CD8-positive, alpha-beta memory T cell (primary cell): ENCODE measurements around the gene B4GALT3. TPM values are rescaled to one million over a fixed set of nuclear protein-coding genes. Genes with fewer than 3 reads are reported as not detected.
A peak's percentile ranks its signal among the peaks of the same experiment; 100 is the strongest.

ENCODE experiments used
- CTCF ChIA-PET: fragments of 350-600 bp; sonication (Branson Sonifier 250); formaldehyde crosslinking; loops from one replicate; lab custom pipeline; 2021; ENCODE audit warnings: antibody characterized with exemption; lab: Charles Lee
- POLR2A ChIA-PET: fragments of 350-600 bp; sonication (Branson Sonifier 250); formaldehyde crosslinking; loops from one replicate; lab custom pipeline; 2021; ENCODE audit warnings: antibody characterized with exemption; lab: Charles Lee
- DNase-seq, 5 donors: peaks; one replicate each; pipeline versions ENCODE4 v3.0.0 to v3.0.0-alpha.2; 2020 to 2022; ENCODE audit warnings: mixed read lengths in 1 of 5
- H3K27ac ChIP-seq: one replicate; pipeline ENCODE4 v1.7.0; 2013; ENCODE audit warnings: low read depth, mild to moderate bottlenecking, low read length, moderate library complexity
- H3K27me3 ChIP-seq: 2 replicates; pipeline ENCODE4 v1.7.0; 2013; ENCODE audit warnings: low read length, mild to moderate bottlenecking; ENCODE audit not compliant: insufficient read depth, poor library complexity, severe bottlenecking
- H3K36me3 ChIP-seq: 2 replicates; pipeline ENCODE4 v1.7.0; 2013; ENCODE audit warnings: mild to moderate bottlenecking, low read length, moderate library complexity; ENCODE audit not compliant: insufficient read depth
- H3K4me1 ChIP-seq: 2 replicates; pipeline ENCODE4 v1.7.0; 2013; ENCODE audit warnings: mild to moderate bottlenecking, low read length, moderate library complexity; ENCODE audit not compliant: insufficient read depth
- H3K4me3 ChIP-seq: 2 replicates; pipeline ENCODE4 v1.7.0; 2013; ENCODE audit warnings: mild to moderate bottlenecking, low read length
- H3K9me3 ChIP-seq: 2 replicates; pipeline ENCODE4 v1.7.0; 2013; ENCODE audit warnings: mild to moderate bottlenecking, low read length
- H3K27ac Mint-ChIP-seq, 8 donors: one replicate each; pipeline ENCODE4 v1.8.0; 2020 to 2021; ENCODE audit warnings: mixed read lengths in 8 of 8, mild to moderate bottlenecking in 6 of 8, inconsistent platforms in 3 of 8, moderate library complexity in 3 of 8
- H3K27me3 Mint-ChIP-seq, 2 donors: one replicate each; pipeline ENCODE4 v1.8.0; 2020 to 2021; ENCODE audit warnings: mixed read lengths in 2 of 2, mild to moderate bottlenecking in 1 of 2, moderate library complexity in 1 of 2
- H3K36me3 Mint-ChIP-seq, 3 donors: one replicate each; pipeline ENCODE4 v1.8.0; 2020 to 2021; ENCODE audit warnings: mixed read lengths in 3 of 3, inconsistent platforms in 1 of 3, mild to moderate bottlenecking in 1 of 3
- H3K4me1 Mint-ChIP-seq, 3 donors: one replicate each; pipeline ENCODE4 v1.8.0; 2020 to 2021; ENCODE audit warnings: mixed read lengths in 3 of 3, inconsistent platforms in 1 of 3, mild to moderate bottlenecking in 1 of 3
- H3K4me3 Mint-ChIP-seq, 7 donors: one replicate each; pipeline ENCODE4 v1.8.0; 2020 to 2021; ENCODE audit warnings: mixed read lengths in 7 of 7, mild to moderate bottlenecking in 6 of 7, moderate library complexity in 4 of 7, inconsistent platforms in 2 of 7
- H3K9me3 Mint-ChIP-seq, 5 donors: one replicate each; pipeline ENCODE4 v1.8.0; 2020 to 2022; ENCODE audit warnings: mixed read lengths in 5 of 5, mild to moderate bottlenecking in 3 of 5, moderate library complexity in 2 of 5, inconsistent platforms in 1 of 5
- polyA plus RNA-seq: library from polyadenylated mRNA; unstranded; fragments of 300-500 nt; fragmentation: Illumina TruSeq; gene quantifications from one replicate; pipeline ENCODE4 v1.2.3, GENCODE V29; 2021
- total RNA-seq, 2 experiments: library from RNA; stranded (reverse); gene quantifications; one replicate each; pipeline ENCODE4 v1.2.3, GENCODE V29; 2021

The B4GALT3 gene
- total and polyA plus RNA-seq, 3 experiments from 2014 or later = 58.9 to 60.9 (median 59.4) TPM

DNA sequence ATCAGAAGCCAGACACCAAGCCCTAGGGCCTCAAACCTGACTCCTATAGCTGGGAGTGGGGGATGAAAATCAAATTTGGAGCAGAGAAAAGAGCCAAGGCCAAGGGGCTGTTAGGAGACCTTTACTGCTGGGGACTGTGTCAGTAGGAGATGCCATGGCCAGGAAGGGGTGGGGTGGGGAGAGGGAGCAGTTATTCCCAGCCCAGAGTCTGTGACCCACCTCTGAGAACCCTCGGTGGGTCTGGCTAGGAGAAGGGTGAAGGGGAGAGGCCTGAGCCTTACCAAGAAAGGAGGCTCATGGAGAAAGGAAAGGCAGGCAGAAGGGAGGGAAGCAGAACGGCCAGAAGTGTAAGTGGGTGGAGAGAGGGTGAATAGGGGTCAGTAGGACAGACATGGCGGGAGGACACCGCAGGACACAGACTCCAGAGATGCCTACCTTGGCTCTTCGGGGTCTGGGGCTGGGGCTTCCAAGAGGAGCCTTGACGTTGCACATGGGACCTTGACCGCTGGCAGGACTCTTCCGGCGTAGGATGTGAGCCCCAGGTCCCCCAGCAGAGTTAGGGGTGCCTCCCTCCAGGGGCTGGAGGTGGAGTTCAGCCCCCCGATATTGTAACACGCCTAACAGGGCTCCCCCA is 20.4 kb upstream of the B4GALT3 start:
- POLR2A ChIA-PET = no interaction called here
- peaks cover 0 to 2% of the 10 kb centered on the region in 2 donors for H3K27me3 Mint-ChIP-seq
- peak overlapping the region in 2 of 7 donors; percentile 10 to 48 for H3K4me3 Mint-ChIP-seq

DNA sequence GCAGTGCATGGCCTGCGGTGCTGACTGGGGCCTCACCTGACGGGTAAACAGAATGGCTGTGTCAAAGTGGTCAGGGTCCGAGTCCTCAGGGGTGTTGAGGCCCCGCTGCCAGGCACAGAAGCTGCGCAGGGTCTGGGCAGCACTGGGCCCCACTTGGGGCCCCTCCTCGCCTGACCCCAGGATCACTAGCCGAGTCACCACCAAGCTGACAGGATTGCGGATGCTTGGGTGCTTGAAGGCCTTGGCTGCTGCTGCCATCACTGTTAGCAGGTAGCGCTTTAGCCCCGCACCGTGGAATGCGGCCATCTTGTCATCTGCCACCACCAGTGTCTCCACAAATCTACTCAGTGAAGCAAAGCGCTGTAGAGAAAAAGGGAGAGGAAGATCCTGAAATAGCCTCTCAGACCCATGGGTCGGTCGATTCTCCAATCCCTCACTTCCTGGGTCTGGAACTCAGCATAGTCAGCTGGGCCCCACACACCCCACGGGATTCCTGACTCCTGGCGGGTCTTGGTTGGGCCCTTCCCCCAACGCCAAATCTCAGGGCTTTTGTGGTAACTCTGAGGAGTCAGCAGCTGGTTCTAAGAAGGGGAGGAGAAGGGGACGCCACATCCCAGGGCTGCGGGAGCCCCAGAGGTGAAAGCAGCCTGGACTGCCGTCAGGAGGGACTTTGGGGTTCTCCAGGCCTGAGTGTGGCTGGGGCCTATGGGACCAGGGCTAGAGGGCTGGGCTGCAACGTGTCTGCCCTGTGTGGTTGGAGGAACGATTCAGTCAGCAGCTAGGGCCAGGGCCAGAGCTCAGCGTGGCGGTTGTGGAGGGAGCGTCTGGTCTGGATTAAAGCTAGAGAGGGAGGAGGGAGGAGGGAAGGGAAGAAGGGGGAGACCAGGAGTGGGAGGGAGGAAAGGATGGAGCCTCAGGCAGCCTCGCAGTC is 19.5 kb upstream of the B4GALT3 start:
- Histone ChIP-seq H3K36me3 (no peaks in the 10 kb centered on the region), H3K9me3 (no peaks in the 10 kb centered on the region), H3K4me1 (peaks cover 55% of the 10 kb centered on the region), H3K27me3 (no peaks in the 10 kb centered on the region), H3K4me3 (no peak overlapping the region), H3K27ac (no peak overlapping the region)
- CTCF ChIA-PET = interaction anchor here (1.2 to 2.2 kb wide), 3 partner anchors 28 to 56 kb away, joined by 3 to 7 read pairs (median 4); partner anchors contain the start of genes PPOX and TOMM40L
- H3K4me3 Mint-ChIP-seq = peak overlapping the region in 1 of 7 donors; percentile 10
- POLR2A ChIA-PET = interaction anchor here (0.6 kb wide), 1 partner anchor 9 kb away, joined by 4 read pairs; no protein-coding TSS in a partner anchor
- H3K4me1 Mint-ChIP-seq = peaks cover 48 to 64% (median 55%) of the 10 kb centered on the region in 3 donors
- DNase-seq = no peak
- peaks cover 0 to 2% of the 10 kb centered on the region in 2 donors for H3K27me3 Mint-ChIP-seq
- H3K27ac Mint-ChIP-seq = peak overlapping the region in 1 of 8 donors; percentile 6
- H3K36me3 Mint-ChIP-seq = peaks cover 0 to 2% (median 0%) of the 10 kb centered on the region in 3 donors
- no peaks in the 10 kb centered on the region for H3K9me3 Mint-ChIP-seq

More for the DNA sequence above, 20.4 kb upstream of the B4GALT3 start:
- Histone ChIP-seq H3K9me3 (no peaks in the 10 kb centered on the region), H3K36me3 (no peaks in the 10 kb centered on the region), H3K4me3 (no peak overlapping the region), H3K4me1 (peaks cover 51% of the 10 kb centered on the region), H3K27me3 (no peaks in the 10 kb centered on the region), H3K27ac (no peak overlapping the region)
- CTCF ChIA-PET = interaction anchor here (1.4 to 2.2 kb wide), 3 partner anchors 27 to 57 kb away, joined by 3 to 10 read pairs (median 7); partner anchors contain the start of gene TOMM40L
- DNase-seq = no peak
- H3K4me1 Mint-ChIP-seq = peaks cover 46 to 64% (median 55%) of the 10 kb centered on the region in 3 donors
- no peaks in the 10 kb centered on the region for H3K9me3 Mint-ChIP-seq
- no peak overlapping the region for H3K27ac Mint-ChIP-seq
- peaks cover 0 to 6% (median 0%) of the 10 kb centered on the region in 3 donors for H3K36me3 Mint-ChIP-seq

DNA sequence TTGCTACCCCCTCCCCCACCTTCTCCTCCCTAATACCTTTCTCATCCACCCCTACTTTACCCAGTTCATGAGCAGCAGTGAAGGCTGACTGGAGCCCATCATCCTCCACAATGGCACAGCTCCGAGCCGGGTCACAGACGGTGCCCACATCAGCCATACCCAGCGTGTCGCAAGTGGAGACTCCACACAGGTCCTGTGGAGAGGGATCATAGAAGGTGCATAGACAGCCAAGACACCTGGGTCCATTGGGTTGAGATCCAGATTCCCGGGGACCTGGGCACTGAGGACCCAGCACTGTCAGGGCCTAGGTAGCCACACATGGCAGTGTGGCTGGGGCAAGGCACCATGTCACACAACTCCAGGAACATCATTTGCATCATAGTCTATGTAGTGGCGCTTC is 18.8 kb upstream of the B4GALT3 start:
- ChIA-PET CTCF (interaction anchor here (1.2 to 2.2 kb wide), 2 partner anchors 29 to 30 kb away, joined by 4 to 7 read pairs; partner anchors contain the start of genes PPOX and TOMM40L), POLR2A (no interaction called here)
- H3K27me3 Mint-ChIP-seq = peaks cover 0 to 2% of the 10 kb centered on the region in 2 donors
- Histone ChIP-seq H3K27ac (no peak overlapping the region), H3K36me3 (no peaks in the 10 kb centered on the region), H3K4me1 (peaks cover 49% of the 10 kb centered on the region), H3K27me3 (no peaks in the 10 kb centered on the region), H3K4me3 (no peak overlapping the region), H3K9me3 (no peaks in the 10 kb centered on the region)
- H3K4me1 Mint-ChIP-seq = peaks cover 42 to 60% (median 48%) of the 10 kb centered on the region in 3 donors
- H3K36me3 Mint-ChIP-seq = peaks cover 0 to 2% (median 0%) of the 10 kb centered on the region in 3 donors
- peak overlapping the region in 3 of 8 donors; percentile 38 to 83 (median 66) for H3K27ac Mint-ChIP-seq
- no peaks in the 10 kb centered on the region for H3K9me3 Mint-ChIP-seq
- DNase-seq = no peak
- no peak overlapping the region for H3K4me3 Mint-ChIP-seq

DNA sequence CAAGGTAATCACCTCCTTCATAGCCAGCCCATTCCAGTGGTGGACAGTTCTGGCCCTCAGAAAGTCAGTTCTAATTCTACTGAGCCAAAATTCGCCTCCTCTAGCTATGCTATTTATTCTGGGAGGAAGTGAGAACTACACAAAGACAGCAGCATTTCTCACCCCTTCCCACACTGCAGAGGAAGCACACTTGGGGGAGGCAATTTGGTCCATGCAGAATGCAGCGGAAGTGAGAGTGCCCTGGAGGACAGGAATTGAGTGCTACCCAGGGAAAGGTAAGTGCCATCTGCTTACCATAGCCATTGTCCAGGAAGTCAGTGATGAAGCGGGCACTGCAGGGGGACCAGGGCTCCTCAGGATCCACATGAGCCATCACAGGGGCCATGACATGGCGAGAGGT is 17.9 kb upstream of the B4GALT3 start:
- Mint-ChIP-seq H3K4me1 (peaks cover 32 to 54% (median 38%) of the 10 kb centered on the region in 3 donors), H3K9me3 (no peaks in the 10 kb centered on the region), H3K27ac (peak overlapping the region; percentile 38 to 94 (median 82)), H3K27me3 (peaks cover 0 to 2% of the 10 kb centered on the region in 2 donors), H3K36me3 (peaks cover 0 to 2% (median 0%) of the 10 kb centered on the region in 3 donors), H3K4me3 (peak overlapping the region; percentile 12 to 67 (median 38))
- POLR2A ChIA-PET = no interaction called here
- Histone ChIP-seq H3K27me3 (no peaks in the 10 kb centered on the region), H3K4me3 (no peak overlapping the region), H3K36me3 (no peaks in the 10 kb centered on the region), H3K4me1 (peaks cover 40% of the 10 kb centered on the region), H3K27ac (no peak overlapping the region), H3K9me3 (no peaks in the 10 kb centered on the region)
- DNase-seq = no peak
- CTCF ChIA-PET = interaction anchor here (1.0 to 4.4 kb wide), 5 partner anchors 13 to 30 kb away, joined by 3 to 71 read pairs (median 7); partner anchors contain the start of genes PPOX and TOMM40L

DNA sequence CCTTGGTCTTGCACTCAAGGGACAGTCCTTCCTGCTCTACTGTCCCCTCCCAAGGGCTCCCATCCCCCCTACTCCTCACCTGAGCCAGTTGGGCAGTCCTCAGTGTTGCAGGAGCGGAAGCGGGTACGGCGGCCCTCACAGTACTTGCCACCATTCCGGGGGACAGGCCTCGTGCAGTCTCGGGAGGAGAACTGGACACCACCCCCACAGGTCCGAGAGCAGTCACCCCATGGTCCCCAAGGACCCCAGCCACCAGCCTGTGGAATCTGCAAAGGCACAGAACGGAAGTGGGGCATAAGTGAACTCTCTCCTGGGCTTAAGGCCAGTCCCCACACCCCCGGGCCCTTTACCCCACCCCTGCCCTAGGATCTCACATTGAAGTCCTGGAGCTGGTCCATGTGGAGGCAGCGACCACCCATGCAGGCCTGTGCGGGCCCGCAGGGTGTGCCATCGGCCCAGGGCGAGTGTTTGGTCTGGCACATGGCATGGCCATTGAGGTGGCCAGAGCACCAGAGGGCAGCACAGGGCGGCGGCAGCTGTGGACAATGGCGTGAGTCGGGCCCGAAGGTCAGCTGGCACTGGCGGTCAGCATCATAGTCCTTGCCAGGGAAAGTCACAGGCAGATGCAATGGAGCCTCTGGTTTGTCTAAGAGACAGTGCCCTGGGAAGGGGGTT is 16.4 kb upstream of the B4GALT3 start:
- Histone ChIP-seq H3K4me3 (no peak overlapping the region), H3K4me1 (peaks cover 40% of the 10 kb centered on the region), H3K36me3 (no peaks in the 10 kb centered on the region), H3K27me3 (no peaks in the 10 kb centered on the region), H3K27ac (no peak overlapping the region), H3K9me3 (no peaks in the 10 kb centered on the region)
- Mint-ChIP-seq H3K4me1 (peaks cover 36 to 54% (median 39%) of the 10 kb centered on the region in 3 donors), H3K27me3 (peaks cover 0 to 2% of the 10 kb centered on the region in 2 donors), H3K27ac (peak overlapping the region in 3 of 8 donors; percentile 58 to 80 (median 75)), H3K9me3 (no peaks in the 10 kb centered on the region), H3K36me3 (peaks cover 0 to 2% (median 0%) of the 10 kb centered on the region in 3 donors), H3K4me3 (no peak overlapping the region)
- POLR2A ChIA-PET = interaction anchor here (1.0 kb wide), 1 partner anchor 28 kb away, joined by 3 read pairs; the partner anchor contains the start of gene PPOX
- DNase-seq = no peak
- CTCF ChIA-PET = interaction anchor here (1.0 to 5.0 kb wide), 12 partner anchors 9 to 61 kb away, joined by 3 to 71 read pairs (median 10); partner anchors contain the start of genes APOA2, B4GALT3, DEDD and FCER1G

DNA sequence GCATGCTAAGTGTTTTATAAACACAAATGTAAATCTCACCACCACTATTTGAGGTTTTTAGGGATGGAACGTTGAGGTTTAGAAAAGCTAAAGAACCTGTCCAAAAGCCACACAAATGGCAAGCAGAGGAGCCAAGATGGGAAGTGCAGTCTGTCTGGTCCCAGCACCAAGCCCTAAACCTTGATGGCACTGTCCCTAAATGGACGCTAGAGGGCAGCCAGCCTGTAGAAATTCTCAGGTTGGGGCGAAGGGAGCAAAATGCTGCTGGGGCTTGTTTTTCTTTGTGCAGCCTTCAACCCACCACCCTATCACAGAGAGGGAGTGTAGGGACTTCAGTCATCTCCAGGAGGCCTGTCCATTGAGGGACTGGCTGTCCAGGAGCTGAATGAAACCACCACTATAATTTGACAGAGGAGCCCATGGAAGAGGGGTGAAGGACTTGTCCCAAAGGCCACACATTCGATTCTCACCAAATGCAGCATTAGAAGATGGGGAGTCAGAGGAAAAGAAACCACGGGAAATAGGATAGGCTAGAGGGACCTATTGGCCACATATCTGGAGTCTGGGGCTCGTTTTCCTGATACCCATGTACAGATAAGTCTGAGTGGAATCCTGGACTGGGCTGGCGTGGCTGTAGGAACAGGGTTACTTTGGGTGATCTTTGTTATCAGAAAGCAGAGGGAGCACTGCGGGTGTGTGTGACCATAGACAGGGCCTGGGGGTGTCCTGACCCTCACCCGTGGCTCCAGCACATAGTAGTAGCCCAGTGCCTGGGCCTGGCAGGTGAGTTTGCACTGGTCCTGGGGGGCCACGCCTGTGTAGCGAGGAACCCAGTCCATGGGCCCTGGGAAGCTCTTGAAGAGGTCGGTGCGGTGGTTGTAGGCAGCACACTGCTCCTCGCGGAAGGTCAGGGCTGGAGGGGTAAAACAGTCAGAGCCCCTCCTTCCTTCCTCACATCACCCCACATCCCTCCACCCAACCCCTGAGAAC is 15.5 kb upstream of the B4GALT3 start:
- CTCF ChIA-PET = interaction anchor here (0.6 to 5.0 kb wide), 17 partner anchors 10 to 182 kb away, joined by 3 to 71 read pairs (median 7); partner anchors contain the start of genes APOA2, B4GALT3, DEDD and FCER1G
- Mint-ChIP-seq H3K4me1 (peaks cover 40 to 61% (median 45%) of the 10 kb centered on the region in 3 donors), H3K9me3 (no peaks in the 10 kb centered on the region), H3K36me3 (peaks cover 0 to 2% (median 0%) of the 10 kb centered on the region in 3 donors), H3K27ac (peak overlapping the region; percentile 67 to 99 (median 90)), H3K27me3 (peaks cover 0 to 3% of the 10 kb centered on the region in 2 donors), H3K4me3 (peak overlapping the region in 5 of 7 donors; percentile 13 to 86 (median 61))
- no peak overlapping the region for H3K27ac ChIP-seq
- peak; percentile 43 to 76 (median 63) for DNase-seq
- POLR2A ChIA-PET = interaction anchor here (2.0 to 2.3 kb wide), 2 partner anchors 9 to 10 kb away, joined by 7 to 11 read pairs; partner anchors contain the start of gene NDUFS2
- no peaks in the 10 kb centered on the region for H3K9me3 ChIP-seq
- no peak overlapping the region for H3K4me3 ChIP-seq
- H3K27me3 ChIP-seq = no peaks in the 10 kb centered on the region
- H3K4me1 ChIP-seq = peaks cover 48% of the 10 kb centered on the region
- no peaks in the 10 kb centered on the region for H3K36me3 ChIP-seq
